ENCODE results near the gene GSDME.

The GSDME gene

DNA sequence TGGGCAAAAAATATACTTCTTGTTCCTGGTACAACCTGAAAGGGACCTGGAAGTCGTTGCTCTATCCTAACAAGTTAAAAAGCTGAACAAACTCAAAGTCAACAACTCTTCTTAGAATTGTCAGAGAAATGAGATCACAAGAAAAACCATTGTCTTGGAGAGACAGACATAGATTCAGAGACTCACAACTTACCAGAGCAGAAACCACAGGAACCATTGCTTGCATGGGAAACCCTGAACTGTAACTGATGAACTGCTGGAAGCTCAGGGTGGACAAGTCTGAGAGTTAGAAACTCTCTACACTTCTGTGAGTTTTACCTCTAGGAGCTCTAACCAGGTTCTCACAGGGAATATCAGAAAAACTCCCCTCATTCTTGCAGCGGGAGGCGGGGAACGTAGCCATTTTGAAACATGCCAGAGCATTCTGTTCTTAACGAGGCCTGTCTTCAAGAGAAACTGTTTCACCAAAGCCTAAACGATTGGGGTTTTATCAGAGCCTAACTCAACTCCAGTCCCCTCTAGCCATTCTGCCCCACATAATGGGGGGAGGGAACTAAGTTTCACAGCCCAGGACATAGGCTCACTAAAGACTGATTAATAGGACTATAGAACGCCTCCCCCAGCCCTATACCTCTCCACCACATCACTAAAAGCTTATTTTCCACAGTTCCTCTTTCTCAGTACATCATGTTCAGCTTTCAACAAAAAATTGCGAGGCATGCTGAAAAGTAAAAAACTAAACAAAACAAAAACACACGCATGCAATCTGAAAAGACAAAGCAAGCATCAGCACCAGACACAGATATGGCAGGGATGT lies 12.0 kb upstream of the GSDME start:
- no peak for DNase-seq

DNA sequence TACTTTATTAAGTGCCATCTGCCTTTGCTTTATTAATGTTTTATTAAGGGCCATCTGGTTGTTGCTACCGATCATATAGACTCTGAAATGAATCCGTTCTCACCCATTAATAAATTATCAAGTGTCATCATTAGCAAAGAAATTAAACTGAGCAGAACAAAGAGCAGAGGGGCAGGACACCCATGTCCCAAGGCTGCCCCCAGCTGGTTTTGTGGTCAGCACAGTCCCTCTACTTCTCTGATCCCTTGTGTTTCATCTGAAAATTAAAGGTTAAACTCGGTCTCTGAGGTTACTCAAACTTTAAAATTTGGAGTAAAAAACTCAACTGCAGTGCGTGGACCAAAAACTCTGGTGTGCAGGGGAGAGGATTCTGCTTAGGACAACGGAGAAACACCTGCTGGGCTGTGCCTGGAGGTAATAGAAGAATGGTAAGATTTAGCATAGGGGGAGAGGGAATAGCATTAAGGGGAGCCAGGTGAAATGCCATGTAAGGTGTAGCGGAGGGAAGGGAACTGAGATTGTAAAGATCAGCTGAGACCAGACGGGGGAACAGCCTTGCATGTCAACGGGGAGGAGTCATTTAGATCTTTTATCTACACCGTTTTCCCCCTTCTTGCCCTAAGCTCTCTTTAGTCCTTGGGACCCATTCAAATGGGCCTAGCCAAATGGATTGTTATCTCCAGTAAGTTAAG lies 10.8 kb upstream of the GSDME start:
- no peak for DNase-seq

DNA sequence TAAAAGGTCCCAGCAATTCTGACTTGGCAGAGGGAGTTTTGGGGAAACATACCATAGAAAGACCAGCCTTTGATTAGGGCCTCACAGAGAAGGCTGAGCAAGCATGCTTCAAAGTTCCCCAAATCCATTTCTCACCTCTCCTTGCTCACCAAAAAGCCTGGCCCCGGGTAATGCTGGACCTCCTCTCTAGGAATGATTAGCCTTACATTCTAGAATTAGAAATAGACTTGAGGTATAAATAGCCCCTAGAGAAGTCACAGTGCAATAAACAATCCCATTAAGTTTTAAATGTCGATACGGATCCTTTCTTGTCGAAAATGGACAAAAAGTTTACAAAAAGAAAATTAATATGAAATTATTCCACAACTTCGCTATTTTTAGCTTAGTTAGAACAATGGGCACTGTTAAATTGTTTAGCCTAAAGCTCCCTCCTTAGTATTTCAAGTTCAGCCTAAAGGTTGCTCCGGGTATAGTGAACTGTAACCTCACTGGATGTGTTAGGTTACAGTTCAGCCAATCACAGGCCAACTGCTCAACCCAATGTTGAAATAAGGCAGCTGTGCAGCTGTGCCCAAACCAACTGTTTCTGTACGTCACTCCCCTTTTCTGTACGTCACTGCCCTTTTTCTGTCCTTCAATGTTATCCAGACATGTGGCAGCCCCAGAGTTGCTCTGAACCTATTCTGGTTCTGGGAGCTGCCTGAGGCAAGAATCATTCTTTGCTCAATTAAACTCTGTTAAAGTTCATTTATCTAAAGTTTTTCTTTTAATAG lies 7.9 kb upstream of the GSDME start:
- no peak for DNase-seq

DNA sequence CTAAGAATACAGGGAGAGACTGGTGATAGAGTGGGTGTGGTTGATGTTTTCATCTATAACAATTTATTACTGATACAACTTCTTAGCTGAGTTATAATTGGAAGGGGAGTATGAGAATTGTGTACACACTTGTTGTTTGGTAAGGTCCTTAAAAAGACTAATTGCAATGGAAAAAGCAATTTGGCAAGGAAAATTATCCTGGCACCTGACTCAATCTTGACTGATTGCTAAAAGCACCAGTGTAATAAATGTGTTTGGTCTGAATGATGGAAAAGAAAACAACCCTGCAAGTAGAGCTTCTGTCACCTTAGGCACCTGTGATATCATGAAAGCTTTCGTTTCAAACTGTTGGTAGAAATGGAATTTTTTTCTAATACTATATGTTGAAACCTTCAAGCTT lies 6.7 kb upstream of the GSDME start:
- no peak for DNase-seq

DNA sequence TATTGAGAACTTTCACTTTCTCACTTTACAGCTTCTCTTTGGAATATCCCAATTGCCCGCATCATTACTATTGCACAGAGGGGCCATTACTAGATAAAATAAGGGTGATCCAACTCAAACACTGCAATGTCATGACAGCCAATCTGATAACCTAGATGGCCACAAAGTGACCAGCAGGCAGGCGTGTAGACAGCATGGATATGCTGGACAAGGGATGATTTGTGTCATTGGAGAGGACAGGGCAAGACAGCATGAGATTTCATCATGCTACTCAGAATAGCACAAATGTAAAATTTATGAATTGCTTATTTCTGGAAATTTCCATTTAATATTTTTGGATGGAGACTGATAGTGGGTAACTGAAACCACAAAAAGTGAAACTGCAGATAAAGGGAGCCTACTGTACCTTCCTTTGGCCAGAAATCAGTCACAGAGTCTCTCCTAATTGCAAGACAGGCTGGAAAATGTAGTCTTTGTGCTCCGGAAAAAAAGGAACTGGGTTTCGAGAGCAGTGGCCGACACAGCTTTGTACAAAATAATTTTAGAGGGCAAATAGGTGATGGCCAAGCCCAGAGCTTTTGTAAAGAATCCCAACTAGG lies 6.1 kb upstream of the GSDME start:
- no peak for DNase-seq

DNA sequence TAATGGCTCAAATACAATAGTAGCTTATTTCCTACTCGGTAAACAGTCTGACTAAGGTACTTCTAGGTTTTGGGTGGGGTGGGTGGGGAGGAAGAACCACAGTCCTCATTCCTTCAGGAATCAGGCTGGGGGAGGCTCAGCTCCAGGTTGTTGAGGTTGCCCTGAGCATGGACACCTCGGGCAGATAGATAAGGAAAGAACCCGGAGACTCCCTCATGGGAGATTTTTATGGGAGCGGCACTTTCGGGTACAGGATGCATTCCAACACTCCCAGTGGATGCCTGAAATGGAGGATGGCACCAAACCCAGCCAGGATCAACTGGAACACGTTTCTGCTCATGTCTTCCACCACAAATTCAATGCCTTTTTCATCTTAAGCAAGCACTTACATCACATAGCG lies 5.5 kb upstream of the GSDME start:
- DNase-seq, result no peak

DNA sequence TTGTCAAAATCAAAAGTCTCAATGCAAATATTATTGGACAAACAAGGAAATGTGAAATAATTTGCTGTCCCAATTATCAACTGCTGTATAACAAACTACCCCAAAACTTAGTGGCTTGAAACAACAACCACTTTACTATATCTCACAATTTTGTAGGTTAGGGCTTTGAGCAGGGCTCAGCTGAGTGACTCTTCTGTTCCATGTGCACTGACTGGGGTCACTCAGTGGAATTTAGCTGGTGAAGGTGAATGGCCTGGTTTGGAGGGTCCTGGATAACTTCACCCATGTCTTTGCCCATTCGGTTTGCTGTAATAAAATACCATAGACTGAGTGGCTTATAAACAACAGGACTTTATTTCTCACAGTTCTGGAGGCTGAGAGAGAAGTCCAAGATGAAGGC lies 3.7 kb upstream of the GSDME start:
- no peak for DNase-seq

DNA sequence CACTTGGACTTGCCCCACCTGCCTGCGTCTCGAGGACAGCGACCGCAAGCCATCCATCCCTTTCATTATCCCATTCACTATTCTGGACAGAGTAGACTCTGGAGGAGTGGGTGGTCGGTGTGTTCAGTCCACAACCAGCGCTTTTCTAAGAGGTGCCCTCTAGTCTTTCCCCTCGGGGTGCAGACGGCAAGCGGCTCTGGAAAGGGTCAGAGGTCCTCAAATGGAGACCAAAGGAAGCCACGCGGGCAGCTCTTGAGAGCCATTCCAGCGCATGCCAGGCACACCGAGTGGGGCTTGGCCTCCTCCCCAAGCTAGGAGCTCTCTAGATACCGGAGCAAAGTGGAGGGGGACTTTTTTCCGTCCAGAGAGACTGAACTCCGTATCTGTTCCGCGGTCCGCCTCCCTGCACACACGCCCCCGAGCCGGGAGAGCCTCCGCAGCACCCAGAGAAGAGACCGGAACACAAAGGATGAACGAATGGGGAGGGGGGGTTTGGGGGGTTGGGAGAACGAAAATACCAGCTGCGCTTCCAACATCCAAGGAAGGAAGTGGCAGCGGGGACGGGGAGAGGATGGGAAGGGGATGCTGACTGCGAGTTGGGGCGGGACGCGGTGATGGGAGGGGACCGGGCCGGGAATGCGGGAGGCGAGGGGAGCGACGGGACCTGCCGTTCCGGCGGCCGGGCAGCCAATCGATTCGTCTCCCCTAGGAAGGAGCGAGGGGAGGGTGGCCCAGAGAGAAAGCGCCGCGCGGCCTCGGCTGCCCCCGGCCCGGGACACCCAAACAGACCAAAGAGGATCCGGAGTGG lies 515 bp downstream of the GSDME start:
- DNase-seq, result peak; percentile 69

DNA sequence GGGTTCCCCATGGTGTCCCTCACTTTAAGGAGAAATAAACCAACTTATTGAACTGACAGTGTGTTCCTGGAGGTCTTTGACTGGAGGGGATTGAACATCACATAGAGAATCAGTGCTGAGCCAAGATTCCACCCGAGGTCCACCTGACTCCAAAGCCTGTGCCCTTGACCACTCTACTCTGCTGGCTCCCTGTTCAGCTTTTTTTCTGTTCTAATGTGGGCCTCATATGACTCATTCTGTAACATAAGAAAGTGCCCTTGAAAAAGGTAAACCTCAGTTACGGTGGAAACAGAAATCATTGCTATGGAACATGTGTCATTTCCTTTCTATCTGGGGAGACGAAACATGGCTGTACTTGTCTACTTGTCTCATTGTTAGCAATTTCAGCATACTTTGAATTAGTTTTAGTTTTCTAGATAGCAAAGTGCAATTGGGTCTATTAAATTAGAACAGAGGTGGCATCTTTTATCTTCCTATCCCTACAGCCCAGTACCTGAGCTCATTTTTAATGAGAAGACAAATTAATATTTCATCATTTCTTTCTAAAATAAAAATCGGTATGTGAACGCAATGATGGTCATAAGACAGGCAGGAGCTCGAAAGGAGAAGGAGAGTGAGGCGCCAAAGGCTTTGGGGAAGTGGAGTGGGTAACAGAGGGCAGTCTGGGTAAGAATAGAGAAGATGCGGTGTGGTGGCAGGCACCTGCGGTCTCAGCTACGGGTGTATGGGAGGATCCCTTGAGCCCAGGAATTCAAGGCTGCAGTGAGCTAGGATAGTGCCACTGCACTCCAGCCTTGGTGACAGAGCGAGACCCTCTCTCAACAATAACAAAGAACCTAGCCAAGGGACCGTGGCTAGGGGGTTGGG lies 1.5 kb downstream of the GSDME start:
- DNase-seq, result no peak

DNA sequence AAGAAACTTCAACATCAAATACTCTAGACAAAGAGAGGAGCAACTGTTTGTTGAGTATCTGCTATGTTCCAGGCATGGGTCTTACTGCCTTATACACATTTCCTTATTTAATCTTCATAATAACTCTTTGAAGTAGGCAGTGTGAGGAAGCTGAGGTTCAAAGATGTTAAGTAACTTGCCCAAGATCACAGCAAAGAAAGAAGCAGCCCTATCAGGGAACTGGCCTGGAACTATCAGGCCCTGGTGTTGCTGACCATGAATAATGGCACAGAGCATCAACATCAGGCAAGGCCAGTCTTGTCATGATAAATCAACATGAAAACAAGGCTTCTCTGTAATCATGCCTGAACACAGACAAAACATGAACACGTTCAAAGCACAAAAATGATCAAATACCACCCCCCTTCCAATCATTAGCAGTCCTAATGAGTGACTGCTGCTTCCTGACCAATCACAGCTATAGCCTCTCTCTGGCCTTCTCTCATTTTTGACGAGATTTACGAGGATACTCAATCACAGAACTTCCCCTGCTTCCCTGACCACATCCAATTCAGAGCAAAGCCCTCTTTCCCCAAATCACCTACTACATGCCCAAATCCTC lies 2.3 kb downstream of the GSDME start:
- no peak for DNase-seq

DNA sequence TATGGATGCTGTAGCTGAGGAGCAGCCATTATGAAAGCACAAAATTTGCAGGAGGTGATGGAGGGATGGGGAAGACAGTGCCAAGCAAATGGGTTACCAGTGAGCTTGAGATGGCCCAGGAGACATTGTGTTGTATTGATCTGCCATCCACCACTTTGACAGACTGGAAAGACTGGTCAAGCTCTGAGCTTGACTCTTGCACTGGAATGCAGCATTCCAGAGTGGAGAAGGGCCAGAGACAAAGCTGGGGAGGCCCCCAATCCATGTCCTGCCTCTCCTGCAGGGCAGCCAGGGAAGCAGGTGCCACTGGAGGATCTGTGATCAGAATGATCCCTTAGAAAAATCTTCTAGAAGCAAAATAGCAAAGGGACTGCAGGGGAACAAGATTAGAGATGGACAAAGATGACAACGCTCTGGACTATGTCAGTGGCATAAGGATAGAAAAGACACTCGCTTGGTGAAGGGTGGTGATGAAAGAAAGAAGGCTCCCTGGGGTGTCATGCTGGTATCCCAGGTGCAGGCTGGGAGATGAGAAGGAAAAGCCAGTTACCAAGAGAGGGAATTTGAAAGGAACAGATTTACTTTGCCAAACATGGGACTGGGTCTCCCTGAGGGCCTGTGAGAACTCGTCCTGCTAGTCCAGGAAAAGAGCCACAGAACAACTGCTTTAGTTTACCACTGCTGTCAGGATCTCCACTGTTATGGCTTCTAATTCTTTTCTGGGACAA lies 5.0 kb downstream of the GSDME start:
- no peak for DNase-seq

DNA sequence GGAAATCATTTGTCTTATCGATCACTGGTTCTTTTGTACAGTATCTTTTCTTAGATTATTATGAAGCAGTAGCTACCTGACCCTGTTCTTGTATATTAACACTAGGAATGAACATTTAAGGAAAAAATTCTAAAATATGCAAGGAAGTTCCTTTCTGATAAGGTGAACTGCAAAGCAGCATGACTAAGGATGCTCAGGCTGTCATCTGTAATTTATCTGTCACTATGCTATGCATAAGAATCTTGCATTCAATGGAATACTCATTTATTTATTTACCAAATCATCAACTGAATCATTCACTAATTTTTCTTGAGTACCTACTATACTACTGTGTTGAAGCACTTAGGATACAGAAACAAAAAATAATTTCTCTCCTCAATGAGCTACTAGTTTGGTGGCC lies 5.8 kb downstream of the GSDME start:
- DNase-seq, result no peak

DNA sequence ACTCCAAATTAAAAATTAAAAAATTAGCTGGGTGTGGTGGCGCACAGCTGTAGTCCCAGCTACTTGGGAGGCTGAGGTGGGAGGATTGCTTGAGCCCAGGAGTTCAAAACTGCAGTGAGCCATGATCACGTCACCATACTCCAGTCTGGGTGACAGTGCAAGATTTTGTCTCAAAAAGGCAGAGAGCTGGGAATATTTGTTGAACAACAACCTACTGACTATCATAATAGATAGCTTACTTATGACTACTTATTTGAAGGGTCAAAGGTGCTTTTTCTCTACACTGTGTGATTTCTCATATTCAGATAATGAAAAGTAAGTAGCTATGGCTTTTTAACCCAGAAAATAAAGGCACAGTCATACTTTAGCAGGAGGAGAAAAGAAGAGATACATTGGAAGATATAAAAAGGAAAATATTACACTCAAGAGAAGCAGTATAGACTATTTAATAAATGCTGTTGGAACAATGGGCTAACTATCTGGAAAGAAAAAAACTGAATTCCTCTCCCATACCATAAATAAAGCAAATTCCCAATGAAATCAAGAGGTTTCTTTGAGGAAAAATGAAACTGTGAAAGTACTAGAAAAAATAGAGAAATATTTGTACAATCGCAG lies 6.7 kb downstream of the GSDME start:
- no peak for DNase-seq

DNA sequence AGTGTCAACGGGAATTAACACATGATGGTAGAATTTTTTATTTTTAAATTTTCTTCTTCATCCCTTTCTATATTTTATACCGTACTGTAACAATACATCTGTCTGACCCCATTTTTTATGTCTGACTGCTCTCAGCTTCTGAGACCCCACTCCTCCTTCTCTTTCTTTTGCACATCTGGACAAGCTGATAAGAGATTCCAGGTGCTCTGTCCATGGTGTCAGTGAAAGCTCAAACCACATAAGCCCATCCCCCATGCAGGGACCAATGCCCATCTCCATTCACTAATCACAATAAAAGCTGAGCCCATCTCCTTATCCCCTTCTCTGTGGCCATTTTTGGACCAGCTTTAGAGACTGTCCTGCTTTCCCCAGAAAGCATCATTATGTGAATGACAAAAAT lies 8.7 kb downstream of the GSDME start:
- no peak for DNase-seq

DNA sequence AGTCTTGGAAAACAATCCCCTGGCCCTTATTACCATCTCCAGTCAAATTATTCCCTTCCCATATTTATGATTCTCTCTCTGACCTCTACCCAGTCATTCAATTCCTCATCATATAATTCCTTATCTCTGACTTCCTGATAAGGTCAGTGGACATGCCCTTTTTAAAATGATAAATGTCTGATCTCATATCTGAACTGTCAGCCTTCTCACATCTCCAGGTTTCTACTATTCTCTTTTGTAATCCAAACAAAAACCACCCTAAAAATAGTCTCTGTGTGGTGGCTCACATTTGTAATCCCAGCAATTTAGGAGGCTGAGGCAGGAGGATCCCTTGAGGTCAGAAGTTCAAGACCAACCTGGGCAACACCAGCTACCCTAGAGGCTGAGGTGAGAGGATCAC lies 11.9 kb downstream of the GSDME start:
- DNase-seq, result no peak

DNA sequence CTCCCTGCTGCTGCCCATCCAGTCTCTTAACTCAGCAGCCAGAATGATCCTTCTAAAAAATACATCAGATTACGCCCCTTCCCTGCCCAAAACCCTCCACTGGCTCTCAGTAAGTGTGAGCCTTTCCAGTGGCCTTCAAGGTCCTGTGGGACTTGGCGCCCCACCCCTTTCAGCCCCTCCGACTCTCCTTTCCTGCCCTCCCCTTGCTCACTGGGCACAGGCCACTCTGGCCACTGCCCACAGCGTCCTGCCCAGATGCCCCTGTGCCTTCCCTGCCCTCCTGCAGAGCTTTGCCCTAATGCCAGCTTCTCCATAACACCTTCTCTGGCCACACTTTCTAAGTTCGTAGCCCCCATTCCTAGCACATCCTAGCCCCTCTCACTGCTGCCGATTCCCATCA lies 13.8 kb downstream of the GSDME start:
- no peak for DNase-seq

DNA sequence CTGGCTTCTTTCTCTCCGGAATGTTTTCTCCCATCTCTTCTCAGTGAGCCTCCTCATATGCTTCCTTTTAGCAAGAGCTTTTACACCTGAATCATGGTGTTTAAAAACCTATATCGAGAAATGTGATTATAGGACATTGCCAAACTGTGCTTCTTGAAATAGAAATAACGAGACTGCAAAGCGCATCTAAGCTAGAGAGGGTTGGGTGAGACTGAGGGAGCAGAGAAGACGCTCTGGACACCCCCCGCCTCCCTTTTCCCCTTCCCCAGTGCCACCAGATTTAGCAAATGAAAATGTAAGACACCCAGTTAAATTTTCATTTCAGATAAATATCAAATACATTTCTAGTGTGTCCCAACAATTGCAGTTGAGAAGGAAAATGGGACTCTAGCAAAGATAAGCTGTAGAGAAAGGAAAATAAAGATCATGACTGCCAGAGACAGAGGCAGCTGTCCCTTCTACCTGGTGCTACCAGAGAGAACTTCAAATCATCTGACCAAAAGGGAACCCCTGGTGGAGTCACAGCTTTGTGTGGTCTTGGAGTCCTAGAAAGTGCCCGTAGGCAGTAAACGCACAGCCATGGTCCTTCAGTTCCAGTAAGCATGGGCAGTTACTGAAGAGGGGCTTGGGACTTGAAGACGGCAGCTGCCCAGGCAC lies 14.6 kb downstream of the GSDME start:
- no peak for DNase-seq

DNA sequence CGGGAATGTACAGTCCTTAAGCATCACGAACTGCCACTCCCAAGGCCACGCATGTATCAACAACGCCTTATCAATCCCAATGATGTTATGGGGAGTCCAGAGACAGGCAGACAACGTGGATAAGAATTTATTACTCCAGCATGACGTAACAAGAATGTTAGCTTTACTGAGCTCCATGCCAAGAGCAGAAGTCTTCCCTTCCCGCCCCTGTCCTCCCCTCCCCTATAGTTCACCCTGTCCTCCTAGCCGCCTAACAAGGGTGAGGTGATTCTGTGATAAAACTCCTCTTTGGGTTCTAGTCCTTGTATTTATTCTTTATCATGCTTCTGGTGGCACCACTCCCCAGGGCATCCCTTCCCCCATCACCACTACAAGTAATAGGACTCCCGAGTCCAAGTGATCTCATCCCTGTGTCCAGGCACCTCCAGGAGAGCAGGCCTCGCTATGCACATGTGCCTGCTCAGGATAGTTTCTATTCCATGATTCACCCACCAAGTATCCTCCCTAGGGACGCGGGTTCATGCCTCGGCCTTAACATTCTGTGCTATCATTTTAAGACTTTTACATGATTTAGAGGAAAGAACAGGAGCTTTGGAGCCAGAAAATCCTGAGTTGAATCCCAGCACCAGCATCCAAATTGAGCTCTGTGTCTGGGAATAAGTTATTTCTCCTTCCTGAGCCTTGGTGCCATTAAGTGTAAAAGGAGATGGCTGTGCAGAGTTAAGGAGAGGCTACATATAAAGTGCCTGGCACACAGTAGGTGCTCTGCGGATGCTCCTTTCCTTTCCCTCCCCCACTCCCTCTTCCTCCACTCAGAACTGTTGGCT lies 15.4 kb downstream of the GSDME start:
- no peak for DNase-seq
